HFFc6 (cell line): ENCODE measurements around the gene NTM. TPM values are rescaled to one million over a fixed set of nuclear protein-coding genes. Genes with fewer than 3 reads are reported as not detected.

ENCODE experiments used
- DNase-seq: peaks from one replicate; pipeline ENCODE4 v3.0.0-alpha.2; 2018
- H3K27ac Mint-ChIP-seq: 2 replicates; pipeline ENCODE4 v1.8.0; 2020; ENCODE audit warnings: mild to moderate bottlenecking, mixed read lengths
- H3K27me3 Mint-ChIP-seq: 2 replicates; pipeline ENCODE4 v1.8.0; 2021; ENCODE audit warnings: mild to moderate bottlenecking, moderate library complexity, mixed read lengths; ENCODE audit not compliant: insufficient read depth
- H3K36me3 Mint-ChIP-seq: 2 replicates; pipeline ENCODE4 v1.8.0; 2021; ENCODE audit warnings: low read depth, mixed read lengths
- H3K4me1 Mint-ChIP-seq: 2 replicates; pipeline ENCODE4 v1.8.0; 2020; ENCODE audit warnings: low read depth, mixed read lengths
- H3K4me3 Mint-ChIP-seq: 2 replicates; pipeline ENCODE4 v1.8.0; 2020; ENCODE audit warnings: mild to moderate bottlenecking, moderate library complexity, mixed read lengths
- H3K9me3 Mint-ChIP-seq: 2 replicates; pipeline ENCODE4 v1.8.0; 2020; ENCODE audit warnings: mild to moderate bottlenecking, mixed read lengths
- CTCF ChIP-seq: fragments of 200-600 bp; sonication (generic); IDR thresholded peaks from 2 replicates; pipeline ENCODE4 v1.5.0; 2021; ENCODE audit warnings: antibody characterized with exemption, mild to moderate bottlenecking
- total RNA-seq, 6 experiments: library from RNA; stranded (reverse); fragmentation: NEBNext Ultra II Directional; extraction: Animal tissue kit (Norgen Biotek cat#: 25700); gene quantifications; 2 replicates in 1 of 6; 3 replicates in 5 of 6; pipeline ENCODE4 v1.2.3, GENCODE V29; 2021

Gene NTM
- total RNA-seq, 6 experiments from 2014 or later, result 18.3 to 23.6 (median 21.7) TPM

DNA sequence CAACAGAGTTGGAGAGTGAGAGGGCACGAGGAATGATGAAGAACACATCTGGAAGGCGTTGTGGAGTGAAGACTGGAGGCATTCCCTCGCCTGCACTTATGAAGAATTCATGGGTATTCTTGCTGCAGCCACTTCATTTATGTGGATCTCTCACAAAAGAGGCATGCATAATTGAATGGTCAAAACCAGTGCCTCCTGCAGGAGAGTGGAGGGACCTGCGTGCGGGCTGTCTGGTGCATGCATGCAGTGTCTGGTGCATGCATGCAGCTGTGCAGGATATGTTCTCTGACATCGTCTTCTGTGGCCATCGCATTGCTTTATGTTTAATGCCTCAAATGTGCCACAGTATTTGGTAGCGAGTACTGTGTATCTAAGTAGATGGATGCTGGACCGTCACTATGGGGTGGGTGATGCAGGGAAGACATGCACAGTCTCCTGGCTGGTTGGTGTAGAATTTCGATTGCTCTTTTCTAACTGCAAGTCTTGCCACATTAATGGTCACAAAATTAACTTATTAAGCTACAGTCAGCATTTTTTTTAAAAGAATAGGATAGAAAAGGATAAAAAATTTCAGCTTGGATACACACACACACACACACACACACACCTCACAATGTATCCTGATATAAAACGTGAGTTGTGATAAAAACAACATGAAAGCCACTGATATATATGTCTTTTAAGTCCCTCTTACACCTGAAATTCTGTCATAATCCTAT, 20.9 kb upstream of the NTM start:
- H3K27ac Mint-ChIP-seq, result no peak overlapping the region
- no peak overlapping the region for H3K4me3 Mint-ChIP-seq
- H3K4me1 Mint-ChIP-seq, result peaks cover 7% of the 10 kb centered on the region
- no peaks in the 10 kb centered on the region for H3K36me3 Mint-ChIP-seq
- no peaks in the 10 kb centered on the region for H3K9me3 Mint-ChIP-seq
- H3K27me3 Mint-ChIP-seq, result peaks cover 9% of the 10 kb centered on the region
- no peak for TF ChIP-seq CTCF
- no peak for DNase-seq

DNA sequence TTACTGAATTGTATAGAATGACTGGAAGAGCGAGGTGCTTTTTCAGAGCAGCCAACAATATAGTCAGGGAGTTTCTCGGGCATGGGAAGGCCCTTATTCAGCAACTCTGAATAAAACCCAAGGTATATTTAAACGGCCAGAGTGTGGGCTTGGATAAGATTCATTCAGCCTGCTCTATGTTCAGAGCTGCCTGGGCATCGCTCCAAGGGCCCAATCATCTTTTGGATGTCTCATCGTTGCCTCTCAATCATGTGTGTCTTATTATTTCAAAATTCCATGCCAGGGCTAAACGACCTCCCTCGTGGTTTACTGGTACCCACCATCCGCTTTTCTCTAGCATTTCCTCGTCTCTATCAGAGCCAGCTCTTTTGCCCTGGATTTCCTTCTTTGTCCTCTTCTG, 19.5 kb upstream of the NTM start:
- Mint-ChIP-seq H3K4me1 (peaks cover 7% of the 10 kb centered on the region), H3K9me3 (no peaks in the 10 kb centered on the region), H3K27ac (no peak overlapping the region), H3K36me3 (no peaks in the 10 kb centered on the region), H3K4me3 (no peak overlapping the region), H3K27me3 (peaks cover 9% of the 10 kb centered on the region)
- DNase-seq, result no peak
- TF ChIP-seq CTCF, result no peak

DNA sequence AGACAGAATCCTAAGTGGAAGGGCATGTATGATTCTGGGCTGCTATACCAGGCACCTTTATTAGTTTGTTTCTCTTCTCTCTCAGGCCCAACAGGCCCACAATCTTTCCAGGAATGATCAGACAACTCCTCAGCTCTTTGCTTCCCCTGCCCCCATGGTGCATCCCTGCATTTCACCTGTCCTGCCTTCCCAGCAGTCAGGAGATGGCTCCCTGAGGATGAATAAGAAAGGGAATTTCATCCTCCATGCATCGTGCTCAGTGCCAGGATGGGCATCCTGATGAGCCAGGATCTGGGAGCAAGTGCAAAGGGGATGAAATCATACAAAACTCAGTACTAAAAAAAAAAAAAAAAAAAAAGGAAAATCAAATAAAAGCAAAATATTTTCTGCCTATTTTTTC, 18.6 kb upstream of the NTM start:
- Mint-ChIP-seq H3K4me1 (peaks cover 7% of the 10 kb centered on the region), H3K27ac (no peak overlapping the region), H3K4me3 (no peak overlapping the region), H3K27me3 (peaks cover 9% of the 10 kb centered on the region), H3K36me3 (no peaks in the 10 kb centered on the region), H3K9me3 (no peaks in the 10 kb centered on the region)
- TF ChIP-seq CTCF, result no peak
- DNase-seq, result no peak

- Mint-ChIP-seq H3K27me3 (peaks cover 3% of the 10 kb centered on the region), H3K9me3 (peaks cover 4% of the 10 kb centered on the region; the same call in 1 of the 2 replicates), H3K4me3 (no peak overlapping the region), H3K4me1 (peaks cover 7% of the 10 kb centered on the region), H3K27ac (no peak overlapping the region), H3K36me3 (no peaks in the 10 kb centered on the region)
- TF ChIP-seq CTCF, result no peak
- DNase-seq, result no peak
These were observed 16.6 kb upstream of the NTM start for GRCh38 chr11:131353766-131354165.

DNA sequence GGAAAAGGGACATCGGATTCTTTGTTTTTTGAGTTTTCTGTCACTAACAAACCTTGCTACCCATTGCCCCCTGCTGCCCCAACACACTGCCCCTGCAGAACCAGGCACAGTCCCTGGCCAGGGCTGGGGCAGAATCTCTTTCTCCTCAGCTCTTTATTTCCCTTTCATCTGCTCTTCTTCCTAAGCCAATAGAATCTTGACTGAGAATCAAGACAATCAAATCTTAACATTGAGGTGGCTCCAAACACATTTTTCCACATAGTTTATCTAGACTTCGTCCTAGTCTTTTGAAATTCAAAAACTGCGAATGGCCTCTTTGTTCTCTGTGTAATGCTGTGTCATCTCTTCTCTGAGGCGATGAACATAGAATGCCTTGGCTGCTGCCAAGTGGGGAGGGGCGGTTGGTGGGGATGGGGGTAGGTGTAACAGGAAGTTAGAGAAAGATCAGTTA, 16.1 kb upstream of the NTM start:
- Mint-ChIP-seq H3K4me1 (peaks cover 7% of the 10 kb centered on the region), H3K27ac (no peak overlapping the region), H3K36me3 (no peaks in the 10 kb centered on the region), H3K27me3 (peaks cover 3% of the 10 kb centered on the region), H3K4me3 (no peak overlapping the region), H3K9me3 (peaks cover 4% of the 10 kb centered on the region; the same call in 1 of the 2 replicates)
- no peak for DNase-seq
- no peak for TF ChIP-seq CTCF
